ENCODE measurements around the gene MAML2. TPM values are rescaled to one million over a fixed set of nuclear protein-coding genes. Genes with fewer than 3 reads are reported as not detected.

MAML2 gene
- polyA plus RNA-seq, 3 donors: 0.57 to 7.6 (median 1.2) TPM

GRCh38 chr11:96306933-96307775 lies 35.8 kb downstream of the MAML2 start:
- H3K36me3 Mint-ChIP-seq: peaks cover 4 to 8% of the 10 kb centered on the region in 2 donors
- no peak overlapping the region for H3K9ac ChIP-seq (ENCODE audit: insufficient read depth, low read length, poor library complexity, severe bottlenecking)
- no peak overlapping the region for H3K4me3 Mint-ChIP-seq
- DNase-seq: peak; percentile 41 to 68 (median 59)
- 53% methylated on average over 3 of the region's 10 CpGs for WGBS (ENCODE audit: insufficient coverage)
- H3K27ac Mint-ChIP-seq: peak overlapping the region in 3 of 7 donors; percentile 19 to 68 (median 28)
- intact Hi-C loops (cut with micrococcal nuclease): loop anchor here (5.0 kb wide), 1 partner anchor 35 kb away; the partner anchor contains the start of gene MAML2 (in 2 of the 2)
- H3K27ac ChIP-seq (ENCODE audit: low read depth in 1 of 2, low read length in 2 of 2): peak overlapping the region in 1 of 2 donors; percentile 21
- H3K27me3 ChIP-seq (ENCODE audit: control insufficient read depth in 2 of 2, insufficient read depth in 2 of 2, low read length in 2 of 2): no peaks in the 10 kb centered on the region
- H3K9me3 ChIP-seq (replicated peaks in 1 of 2; ENCODE audit: control insufficient read depth in 1 of 2, insufficient read depth in 1 of 2, low read length in 2 of 2): no peaks in the 10 kb centered on the region
- H3K36me3 ChIP-seq (replicated peaks in 1 of 2; ENCODE audit: control insufficient read depth in 1 of 2, insufficient read depth in 2 of 2, low read length in 2 of 2): no peaks in the 10 kb centered on the region
- no peak overlapping the region for H3K4me2 ChIP-seq (replicated peaks; ENCODE audit: extremely low read depth, low read length, poor library complexity, severe bottlenecking)
- H3K4me1 Mint-ChIP-seq: peaks cover 42% of the 10 kb centered on the region
- H2AFZ ChIP-seq (ENCODE audit: insufficient read depth, low read depth, low read length, poor library complexity, severe bottlenecking): no peak overlapping the region
- peaks cover 10 to 33% of the 10 kb centered on the region in 2 donors for H3K4me1 ChIP-seq (ENCODE audit: control insufficient read depth in 1 of 2, insufficient read depth in 2 of 2, low read length in 2 of 2)
- H3K4me3 ChIP-seq (replicated peaks in 1 of 3; ENCODE audit: low read depth in 2 of 3, low read length in 3 of 3): no peak overlapping the region
- peaks cover 20% of the 10 kb centered on the region for H4K20me1 ChIP-seq (ENCODE audit: insufficient read depth, low read length)
- no peaks in the 10 kb centered on the region for H3K27me3 Mint-ChIP-seq (ENCODE audit: low read depth in 3 of 3)
- H3K79me2 ChIP-seq (ENCODE audit: insufficient read depth, low read length): no peaks in the 10 kb centered on the region
- H3K9me3 Mint-ChIP-seq: no peaks in the 10 kb centered on the region
- TF ChIP-seq, protein P1, sequence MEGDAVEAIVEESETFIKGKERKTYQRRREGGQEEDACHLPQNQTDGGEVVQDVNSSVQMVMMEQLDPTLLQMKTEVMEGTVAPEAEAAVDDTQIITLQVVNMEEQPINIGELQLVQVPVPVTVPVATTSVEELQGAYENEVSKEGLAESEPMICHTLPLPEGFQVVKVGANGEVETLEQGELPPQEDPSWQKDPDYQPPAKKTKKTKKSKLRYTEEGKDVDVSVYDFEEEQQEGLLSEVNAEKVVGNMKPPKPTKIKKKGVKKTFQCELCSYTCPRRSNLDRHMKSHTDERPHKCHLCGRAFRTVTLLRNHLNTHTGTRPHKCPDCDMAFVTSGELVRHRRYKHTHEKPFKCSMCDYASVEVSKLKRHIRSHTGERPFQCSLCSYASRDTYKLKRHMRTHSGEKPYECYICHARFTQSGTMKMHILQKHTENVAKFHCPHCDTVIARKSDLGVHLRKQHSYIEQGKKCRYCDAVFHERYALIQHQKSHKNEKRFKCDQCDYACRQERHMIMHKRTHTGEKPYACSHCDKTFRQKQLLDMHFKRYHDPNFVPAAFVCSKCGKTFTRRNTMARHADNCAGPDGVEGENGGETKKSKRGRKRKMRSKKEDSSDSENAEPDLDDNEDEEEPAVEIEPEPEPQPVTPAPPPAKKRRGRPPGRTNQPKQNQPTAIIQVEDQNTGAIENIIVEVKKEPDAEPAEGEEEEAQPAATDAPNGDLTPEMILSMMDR (IDR thresholded peaks at IDR 0.05): no peak

GRCh38 chr11:96306600-96306932 lies 36.4 kb downstream of the MAML2 start:
- H3K4me1 Mint-ChIP-seq: peaks cover 42% of the 10 kb centered on the region
- Histone ChIP-seq H3K4me3 (replicated peaks in 1 of 3; ENCODE audit: low read depth in 2 of 3, low read length in 3 of 3) (no peak overlapping the region), H3K4me2 (replicated peaks; ENCODE audit: extremely low read depth, low read length, poor library complexity, severe bottlenecking) (no peak overlapping the region), H3K36me3 (replicated peaks in 1 of 2; ENCODE audit: control insufficient read depth in 1 of 2, insufficient read depth in 2 of 2, low read length in 2 of 2) (no peaks in the 10 kb centered on the region), H3K9me3 (replicated peaks in 1 of 2; ENCODE audit: control insufficient read depth in 1 of 2, insufficient read depth in 1 of 2, low read length in 2 of 2) (no peaks in the 10 kb centered on the region), H3K27ac (ENCODE audit: low read depth in 1 of 2, low read length in 2 of 2) (no peak overlapping the region), H3K4me1 (ENCODE audit: control insufficient read depth in 1 of 2, insufficient read depth in 2 of 2, low read length in 2 of 2) (peaks cover 10 to 33% of the 10 kb centered on the region in 2 donors), H2AFZ (ENCODE audit: insufficient read depth, low read depth, low read length, poor library complexity, severe bottlenecking) (no peak overlapping the region), H3K9ac (ENCODE audit: insufficient read depth, low read length, poor library complexity, severe bottlenecking) (no peak overlapping the region), H4K20me1 (ENCODE audit: insufficient read depth, low read length) (peaks cover 20% of the 10 kb centered on the region), H3K27me3 (ENCODE audit: control insufficient read depth in 2 of 2, insufficient read depth in 2 of 2, low read length in 2 of 2) (no peaks in the 10 kb centered on the region), H3K79me2 (ENCODE audit: insufficient read depth, low read length) (no peaks in the 10 kb centered on the region)
- peaks cover 4 to 8% of the 10 kb centered on the region in 2 donors for H3K36me3 Mint-ChIP-seq
- intact Hi-C loops (cut with micrococcal nuclease): loop anchor here (5.0 kb wide), 1 partner anchor 36 kb away; the partner anchor contains the start of gene MAML2 (in 2 of the 2)
- WGBS (ENCODE audit: insufficient coverage): no CpG with 5 or more reads among the region's 3 CpGs
- no peaks in the 10 kb centered on the region for H3K9me3 Mint-ChIP-seq
- H3K4me3 Mint-ChIP-seq: no peak overlapping the region
- H3K27me3 Mint-ChIP-seq (ENCODE audit: low read depth in 3 of 3): no peaks in the 10 kb centered on the region
- no peak overlapping the region for H3K27ac Mint-ChIP-seq
- DNase-seq: no peak
- TF ChIP-seq, protein P1 (IDR thresholded peaks at IDR 0.05): no peak
